ENCODE measurements around the gene HCFC2.

DNA sequence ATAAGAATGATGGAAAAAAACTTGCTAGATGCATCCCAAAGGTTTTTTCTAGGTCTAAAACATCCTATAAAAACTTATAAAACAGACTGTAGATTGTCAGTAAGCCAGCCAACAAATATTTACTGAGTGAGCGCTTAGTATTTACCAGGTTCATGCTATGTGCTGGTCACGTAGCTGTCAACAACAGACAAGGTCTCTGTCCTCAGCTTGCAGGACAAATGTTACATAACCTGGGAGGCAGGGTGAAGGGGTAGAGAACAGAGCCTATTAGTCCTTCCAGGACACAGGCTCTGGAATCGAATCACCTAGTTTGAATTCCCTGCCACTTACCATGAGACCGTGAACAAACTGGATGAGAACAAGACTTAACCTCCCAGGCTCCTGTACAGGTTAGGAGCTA lies 67.3 kb downstream of the HCFC2 start:
- TF ChIP-seq, protein P1, sequence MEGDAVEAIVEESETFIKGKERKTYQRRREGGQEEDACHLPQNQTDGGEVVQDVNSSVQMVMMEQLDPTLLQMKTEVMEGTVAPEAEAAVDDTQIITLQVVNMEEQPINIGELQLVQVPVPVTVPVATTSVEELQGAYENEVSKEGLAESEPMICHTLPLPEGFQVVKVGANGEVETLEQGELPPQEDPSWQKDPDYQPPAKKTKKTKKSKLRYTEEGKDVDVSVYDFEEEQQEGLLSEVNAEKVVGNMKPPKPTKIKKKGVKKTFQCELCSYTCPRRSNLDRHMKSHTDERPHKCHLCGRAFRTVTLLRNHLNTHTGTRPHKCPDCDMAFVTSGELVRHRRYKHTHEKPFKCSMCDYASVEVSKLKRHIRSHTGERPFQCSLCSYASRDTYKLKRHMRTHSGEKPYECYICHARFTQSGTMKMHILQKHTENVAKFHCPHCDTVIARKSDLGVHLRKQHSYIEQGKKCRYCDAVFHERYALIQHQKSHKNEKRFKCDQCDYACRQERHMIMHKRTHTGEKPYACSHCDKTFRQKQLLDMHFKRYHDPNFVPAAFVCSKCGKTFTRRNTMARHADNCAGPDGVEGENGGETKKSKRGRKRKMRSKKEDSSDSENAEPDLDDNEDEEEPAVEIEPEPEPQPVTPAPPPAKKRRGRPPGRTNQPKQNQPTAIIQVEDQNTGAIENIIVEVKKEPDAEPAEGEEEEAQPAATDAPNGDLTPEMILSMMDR (conservative IDR thresholded peaks at IDR 0.05): no peak
- TF ChIP-seq ZFX (IDR thresholded peaks at IDR 0.05): no peak

Data from C4-2B (cell line).